Fibroblast of skin of left quadriceps (primary cell): ENCODE measurements around the gene RABEPK.
"Not testable (repeated sequence)": the region's sequence is repeated elsewhere in the genome, so short reads cannot be mapped to it uniquely, and the experiment has no call there.

Source experiments
- DNase-seq, 2 experiments: peaks; one replicate each; pipeline ENCODE4 v3.0.0-alpha.2; 2013; ENCODE audit warnings: low read depth in 2 of 2

Gene RABEPK

DNA sequence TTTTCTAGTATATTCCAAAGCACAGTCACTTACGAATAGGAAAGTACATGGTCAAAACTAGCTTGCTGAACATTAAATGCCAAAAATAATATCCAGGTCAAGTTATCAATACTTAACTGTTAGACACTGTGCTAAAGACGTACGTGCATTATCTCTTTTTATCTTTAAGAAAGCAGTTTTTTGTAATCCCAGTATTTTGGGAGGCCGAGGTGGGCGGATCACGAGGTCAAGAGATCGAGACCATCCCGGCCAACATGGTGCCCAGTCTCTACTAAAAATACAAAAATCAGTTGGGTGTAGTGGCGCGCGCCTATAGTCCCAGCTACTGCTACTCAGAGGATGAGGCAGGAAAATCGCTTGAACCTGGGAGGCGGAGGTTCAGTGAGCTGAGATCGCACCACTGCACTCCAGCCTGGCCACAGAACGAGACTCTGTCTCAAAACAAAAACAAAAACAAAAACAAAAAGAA, 43.5 kb downstream of the RABEPK start:
- no peak for DNase-seq

DNA sequence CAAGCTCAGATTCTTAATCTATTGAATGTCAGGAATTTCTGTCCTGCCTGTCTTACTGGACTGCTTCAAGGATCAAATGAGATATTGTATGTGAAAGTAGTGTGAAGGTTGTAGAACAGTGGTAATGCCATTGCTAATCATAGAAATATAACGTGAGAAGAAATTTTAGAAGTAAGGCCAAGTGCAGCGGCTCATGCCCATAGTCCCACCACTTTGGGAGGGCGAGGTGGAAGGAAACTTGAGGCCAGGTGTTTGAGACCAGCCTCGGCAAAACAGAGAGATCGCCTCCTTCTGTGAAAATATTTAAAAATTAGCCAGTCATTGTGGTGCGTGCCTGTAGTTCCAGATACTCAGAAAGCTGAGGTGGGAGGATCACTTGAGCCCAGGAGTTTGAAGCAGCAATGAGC, 45.9 kb downstream of the RABEPK start:
- DNase-seq: no peak

- DNase-seq: no peak
These were observed 53.9 kb downstream of the RABEPK start for GRCh38 chr9:125254231-125254630.

DNA sequence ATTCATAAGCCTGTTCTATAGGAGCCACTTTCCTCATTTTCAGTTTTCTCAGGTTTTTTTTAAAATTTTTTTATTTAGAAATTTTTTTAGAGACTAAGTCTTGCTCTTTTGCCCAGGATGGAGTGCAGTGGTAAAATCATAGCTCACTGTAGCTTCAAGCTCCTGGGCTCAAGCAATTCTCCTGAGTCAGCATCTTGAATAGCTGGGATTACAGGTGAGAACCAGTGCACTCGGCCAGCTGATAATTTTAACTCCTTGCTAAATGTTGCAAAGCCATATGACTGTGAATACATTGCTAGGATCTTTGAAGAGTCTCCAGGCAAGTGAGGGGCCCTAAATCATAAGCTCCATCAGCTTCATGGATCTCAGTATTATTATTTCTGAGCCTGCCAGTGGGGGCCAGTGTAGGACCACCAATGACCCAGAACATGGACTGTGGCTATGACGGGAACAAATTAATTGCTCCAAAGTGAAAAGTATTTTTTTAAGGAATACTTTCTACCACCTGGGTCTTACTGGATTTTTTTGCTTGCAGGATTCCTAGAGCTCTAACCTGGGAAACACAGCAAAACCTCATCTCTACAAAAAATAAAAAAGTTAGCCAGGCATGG, 55.5 kb downstream of the RABEPK start:
- no peak for DNase-seq

DNA sequence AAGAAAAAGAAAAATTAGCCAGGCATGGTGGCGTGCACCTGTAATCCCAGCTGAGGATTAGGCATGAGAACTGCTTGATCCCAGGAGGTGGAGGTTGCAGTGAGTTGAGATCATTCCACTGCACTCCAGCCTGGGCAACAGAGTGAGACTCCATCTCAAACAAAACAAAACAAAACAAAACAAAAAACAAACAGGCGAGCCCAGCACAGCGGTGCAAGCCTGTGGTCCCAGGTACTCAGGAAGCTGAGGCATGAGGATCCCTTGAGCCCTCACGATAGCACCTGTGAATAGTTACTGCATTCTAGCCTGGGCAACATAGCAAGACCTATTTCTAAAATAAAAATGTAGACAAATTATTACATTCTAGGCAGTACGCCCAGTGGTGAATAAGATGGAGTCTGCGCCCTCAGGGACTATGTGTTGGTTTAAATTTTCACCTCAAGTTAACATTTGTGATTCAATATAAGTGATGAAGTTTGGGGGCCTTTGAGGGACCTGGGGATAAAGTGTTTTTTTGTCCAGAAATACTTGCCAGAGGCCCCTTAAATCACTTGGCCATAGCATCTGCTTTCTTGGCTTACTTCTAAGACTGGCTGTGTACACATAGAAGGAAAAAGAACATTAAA, 57.9 kb downstream of the RABEPK start:
- no peak for DNase-seq

GRCh38 chr9:125258832-125259534, 58.6 kb downstream of the RABEPK start:
- no peak for DNase-seq

GRCh38 chr9:125260561-125260960, 60.2 kb downstream of the RABEPK start:
- no peak for DNase-seq

DNA sequence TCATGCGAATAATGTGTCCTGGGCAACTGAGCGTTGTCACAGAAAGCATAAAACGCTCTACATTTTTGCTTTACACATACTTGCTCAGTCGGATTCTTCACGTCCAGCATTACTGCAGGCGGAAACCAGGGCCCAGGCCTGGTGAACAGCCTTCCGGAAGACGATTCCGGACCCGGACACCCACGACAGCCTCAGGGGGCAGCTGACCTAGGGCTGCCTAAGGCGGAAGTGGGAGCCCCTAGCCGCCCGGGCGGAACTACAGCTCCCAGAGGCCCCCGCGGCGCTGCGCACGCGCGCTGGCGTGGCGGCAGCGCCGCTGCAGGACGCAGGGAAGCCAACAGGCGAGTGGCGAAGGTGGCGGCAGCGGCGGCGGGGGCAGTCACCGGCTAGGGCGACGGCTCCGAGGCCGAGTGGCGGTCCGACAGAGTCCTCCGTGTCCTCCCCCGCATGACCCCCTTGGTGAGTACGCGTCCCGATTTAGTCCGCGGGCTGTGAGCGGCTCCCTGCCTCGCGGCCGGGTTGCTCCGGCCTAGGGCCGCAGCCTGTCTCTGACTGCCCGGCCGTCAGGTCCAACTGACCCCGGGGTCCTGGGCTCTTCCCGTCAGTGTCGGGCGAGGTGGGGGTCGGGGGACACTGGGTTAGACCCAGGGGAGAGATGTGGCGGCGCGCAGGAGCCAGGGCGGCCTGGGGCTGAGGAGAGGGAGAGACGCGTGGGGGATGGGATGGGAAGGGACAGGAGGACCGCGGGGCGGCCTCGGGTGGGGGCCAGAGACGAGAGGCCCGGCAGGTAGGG, 61.4 kb downstream of the RABEPK start, which contains the start of gene GAPVD1:
GAPVD1 (plus strand) TSS at position 326 of the 793 bp plus-strand sequence. CDS start 37,096 bp downstream, outside the sequence.
- DNase-seq: peak; percentile 65 to 70

GRCh38 chr9:125262294-125262991, 62.1 kb downstream of the RABEPK start:
- DNase-seq: no peak

DNA sequence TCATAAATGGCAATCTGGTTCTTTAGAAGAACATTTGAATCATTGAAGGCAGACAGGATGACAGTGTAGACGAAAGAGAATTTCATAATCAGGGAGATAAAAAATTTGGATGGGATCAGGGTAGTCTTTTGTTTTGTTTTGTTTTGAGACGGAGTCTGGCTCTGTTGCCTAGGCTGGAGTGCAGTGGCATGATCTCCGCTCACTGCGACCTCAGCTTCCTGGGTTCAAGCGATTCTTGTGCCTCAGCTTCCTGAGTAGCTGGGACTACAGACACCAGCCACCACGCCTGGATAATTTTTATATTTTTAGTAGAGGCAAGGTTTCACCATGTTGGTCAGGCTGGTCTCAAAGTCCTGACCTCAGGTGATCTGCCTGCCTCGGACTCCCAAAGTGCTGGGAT, 63.7 kb downstream of the RABEPK start:
- not testable (repeated sequence) for DNase-seq

- DNase-seq: no peak
These were observed 68.2 kb downstream of the RABEPK start for GRCh38 chr9:125268394-125269013.

- DNase-seq: no peak
These were observed 68.7 kb downstream of the RABEPK start for GRCh38 chr9:125269014-125269397.

DNA sequence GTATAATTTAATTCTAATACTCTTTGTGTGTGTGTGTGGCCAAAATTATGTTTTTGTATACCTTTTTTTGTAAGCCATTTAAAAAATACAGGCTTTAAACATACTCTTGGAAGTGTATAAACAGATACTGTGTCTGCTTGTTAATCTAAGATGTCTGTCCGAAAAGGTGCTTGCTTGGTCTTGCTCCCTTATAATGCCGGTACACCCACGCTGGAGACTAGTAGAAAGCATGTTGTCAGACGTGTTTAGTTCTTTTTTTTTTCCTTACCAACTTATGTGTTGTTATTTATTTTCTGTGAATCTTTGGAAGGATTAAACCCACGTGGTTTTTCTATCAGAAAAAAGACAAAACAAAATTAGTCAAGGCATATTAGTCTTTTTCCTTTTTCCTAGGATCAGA, 70.7 kb downstream of the RABEPK start:
- DNase-seq: no peak

DNA sequence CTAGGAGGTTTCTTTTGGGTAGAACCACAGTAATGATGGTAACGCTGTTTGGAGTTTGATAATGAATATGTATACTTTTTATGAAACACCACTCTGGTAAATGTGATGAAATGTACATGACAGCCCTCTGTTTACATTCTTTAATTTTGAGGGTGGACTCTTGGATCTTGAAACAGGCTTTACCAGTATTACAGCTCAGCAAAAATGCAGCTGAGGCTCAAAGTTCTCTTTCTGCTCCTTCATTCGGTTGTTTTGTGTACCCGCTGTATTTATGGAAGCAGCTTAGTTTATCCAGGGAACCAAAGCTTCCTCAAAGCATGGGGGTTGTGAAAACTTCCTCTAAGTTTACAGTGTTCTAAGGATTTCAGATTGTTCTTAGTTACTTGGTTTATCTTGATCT, 72.4 kb downstream of the RABEPK start:
- no peak for DNase-seq

GRCh38 chr9:125276771-125277170, 76.4 kb downstream of the RABEPK start:
- DNase-seq: no peak

DNA sequence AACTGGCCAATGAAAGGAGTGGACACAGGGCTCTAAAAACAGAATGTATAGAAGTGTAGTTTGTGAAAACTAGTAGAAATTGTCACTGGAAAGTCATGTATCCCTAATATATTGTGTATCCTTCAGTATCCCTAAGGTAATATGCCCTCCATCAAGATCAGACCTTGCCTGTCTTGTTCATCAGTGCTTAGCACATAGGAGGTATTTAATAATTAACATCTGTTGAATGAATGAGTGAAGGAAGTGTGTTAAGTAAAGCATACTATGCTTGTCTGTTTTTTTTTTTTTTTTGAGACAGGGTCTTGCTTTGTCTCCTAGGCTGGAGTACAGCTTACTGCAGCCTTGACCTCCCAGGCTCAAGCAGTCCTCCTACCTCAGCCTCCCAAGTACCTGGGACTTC, 77.1 kb downstream of the RABEPK start:
- DNase-seq: no peak

DNA sequence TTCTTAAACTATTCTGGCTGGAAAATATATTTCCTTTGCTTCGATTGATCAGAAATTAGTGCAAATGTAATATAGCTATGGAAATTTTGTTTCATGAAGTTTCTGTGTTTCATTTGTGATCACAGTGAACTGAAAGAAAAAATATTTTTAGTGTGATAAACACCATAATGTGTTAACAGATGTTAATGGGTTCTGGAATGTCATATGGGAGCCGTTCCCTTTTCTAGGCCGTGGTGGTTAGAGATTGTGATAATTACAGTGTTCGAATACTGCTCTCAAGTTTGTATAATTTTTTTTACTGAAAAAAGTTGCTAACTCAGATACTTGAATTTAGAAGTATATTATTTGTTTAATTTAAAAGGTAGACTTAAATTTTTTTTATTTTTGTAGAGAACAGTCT, 80.6 kb downstream of the RABEPK start:
- no peak for DNase-seq
